ENCODE results near the gene INTS3. TPM values are rescaled to one million over a fixed set of nuclear protein-coding genes. Genes with fewer than 3 reads are reported as not detected.

INTS3 gene
- total RNA-seq, 1 donor from 2014 or later = 72.3 TPM

- H3K36me3 ChIP-seq = peaks cover 51% of the 10 kb centered on the region
- TF ChIP-seq CTCF (IDR thresholded peaks at IDR 0.05) = peak; percentile 41
- no peak for DNase-seq
- ATAC-seq = no peak
- peaks cover 73% of the 10 kb centered on the region for H3K4me1 ChIP-seq
- intact Hi-C loops (cut with DNase I) = loop anchor here (5.0 kb wide), 1 partner anchor 95 kb away; the partner anchor contains the start of gene NPR1
- H3K27me3 ChIP-seq = no peaks in the 10 kb centered on the region
- no peak overlapping the region for H3K4me3 ChIP-seq
- H3K9me3 ChIP-seq = no peaks in the 10 kb centered on the region
- peak overlapping the region; percentile 93 for H3K27ac ChIP-seq
These were observed 44.2 kb downstream of the INTS3 start for GRCh38 chr1:153771841-153772593.

GRCh38 chr1:153773096-153773921, 45.5 kb downstream of the INTS3 start:
- Histone ChIP-seq H3K9me3 (no peaks in the 10 kb centered on the region), H3K36me3 (peaks cover 38% of the 10 kb centered on the region), H3K4me3 (no peak overlapping the region), H3K4me1 (peaks cover 84% of the 10 kb centered on the region), H3K27ac (peak overlapping the region; percentile 93), H3K27me3 (no peaks in the 10 kb centered on the region)
- DNase-seq (no peak), ATAC-seq (peak; percentile 37)
- no peak for TF ChIP-seq CTCF (IDR thresholded peaks at IDR 0.05)
- intact Hi-C loops (cut with DNase I) = loop anchor here (5.0 kb wide), 1 partner anchor 96 kb away; the partner anchor contains the start of gene NPR1

- TF ChIP-seq CTCF (IDR thresholded peaks at IDR 0.05) = no peak
- intact Hi-C loops (cut with DNase I) = loop anchor here (5.0 kb wide), 1 partner anchor 97 kb away; the partner anchor contains the start of gene NPR1
- H3K4me3 ChIP-seq = no peak overlapping the region
- H3K27ac ChIP-seq = peak overlapping the region; percentile 93
- H3K36me3 ChIP-seq = peaks cover 31% of the 10 kb centered on the region
- no peak for DNase-seq
- no peaks in the 10 kb centered on the region for H3K27me3 ChIP-seq
- H3K9me3 ChIP-seq = no peaks in the 10 kb centered on the region
- peaks cover 76% of the 10 kb centered on the region for H3K4me1 ChIP-seq
- ATAC-seq = no peak
These were observed 46.3 kb downstream of the INTS3 start for GRCh38 chr1:153774026-153774595.

GRCh38 chr1:153774780-153775457, 47.1 kb downstream of the INTS3 start, which contains the start of gene SLC27A3:
TSS of gene SLC27A3 (plus strand) at chr1:153775407. CDS start at chr1:153775498, 91 bp downstream.
- H3K4me3 ChIP-seq = peak within 1 kb of the TSS; percentile 92
- no peak for TF ChIP-seq CTCF (IDR thresholded peaks at IDR 0.05)
- H3K27me3 ChIP-seq = no peaks in the 10 kb centered on the region
- no peaks in the 10 kb centered on the region for H3K9me3 ChIP-seq
- H3K4me1 ChIP-seq = peaks cover 70% of the 10 kb centered on the region
- intact Hi-C loops (cut with DNase I) = loop anchor here (5.0 kb wide), 1 partner anchor 98 kb away; the partner anchor contains the start of gene NPR1
- peaks cover 32% of the 10 kb centered on the region for H3K36me3 ChIP-seq
- DNase-seq (peak; percentile 93), ATAC-seq (peak; percentile 82)
- H3K27ac ChIP-seq = peak within 1 kb of the TSS; percentile 93

Data from upper lobe of right lung (tissue), 1 donor.